VCaP (cell line): ENCODE results near the gene IFI44.

ENCODE experiments used
- H3K27ac ChIP-seq: fragments of 450-650 bp; 2 replicates; pipeline ENCODE4 v1.5.1; 2017
- CTCF ChIP-seq: fragments of 450-650 bp; conservative IDR thresholded peaks from 2 replicates; pipeline ENCODE4 v1.5.1; 2017; ENCODE audit warnings: mild to moderate bottlenecking, moderate library complexity

Gene IFI44

GRCh38 chr1:78691995-78692747 lies 42.5 kb downstream of the IFI44 start:
- TF ChIP-seq CTCF, result no peak
- H3K27ac ChIP-seq, result no peak overlapping the region

- no peak for TF ChIP-seq CTCF
- no peak overlapping the region for H3K27ac ChIP-seq
Observed at GRCh38 chr1:78699813-78700212, 50.2 kb downstream of the IFI44 start.

- TF ChIP-seq CTCF, result no peak
Observed at GRCh38 chr1:78702426-78702825, 52.8 kb downstream of the IFI44 start.

GRCh38 chr1:78703806-78704205 lies 54.2 kb downstream of the IFI44 start:
- TF ChIP-seq CTCF, result no peak
- H3K27ac ChIP-seq, result no peak overlapping the region

More at GRCh38 chr1:78702426-78702825, 52.8 kb downstream of the IFI44 start:
- H3K27ac ChIP-seq, result no peak overlapping the region

GRCh38 chr1:78712467-78713051 lies 62.9 kb downstream of the IFI44 start:
- no peak overlapping the region for H3K27ac ChIP-seq
- TF ChIP-seq CTCF, result no peak

GRCh38 chr1:78713297-78713696 lies 63.7 kb downstream of the IFI44 start:
- TF ChIP-seq CTCF, result no peak
- H3K27ac ChIP-seq, result no peak overlapping the region
